IMR-90 (cell line): ENCODE data around the gene GSTA4. TPM values are rescaled to one million over a fixed set of nuclear protein-coding genes. Genes with fewer than 3 reads are reported as not detected.

Experiments used
- ATAC-seq: fragments of 200-7000 bp; cut with Tn5 transposase; 2 replicates; pipeline ENCODE4 v1.9.1; 2020; ENCODE audit warnings: low read depth, mild to moderate bottlenecking, moderate library complexity
- BruUV-seq: library from RNA; stranded (reverse); fragments of 400-500 nt; replicated peaks from 2 replicates; lab custom pipeline; 2021; lab: Mats Ljungman, UMichigan
- CTCF ChIA-PET: fragments of 300-600 bp; formaldehyde crosslinking; extraction: SDS; loops from one replicate; lab custom pipeline; 2021; ENCODE audit warnings: antibody characterized with exemption; lab: Yijun Ruan, JAX
- POLR2A ChIA-PET: fragments of 300-600 bp; sonication (Branson Sonifier 250); formaldehyde crosslinking; loops from one replicate; lab custom pipeline; 2022; ENCODE audit warnings: antibody characterized with exemption; ENCODE audit not compliant: unreplicated experiment; lab: Charles Lee
- DNase-seq: peaks from one replicate; pipeline ENCODE4 v3.0.0; 2013
- H2AFZ ChIP-seq: replicated peaks from 2 replicates; pipeline ENCODE3; 2013; ENCODE audit warnings: low read length, mild to moderate bottlenecking; ENCODE audit not compliant: poor library complexity
- H2AK5ac ChIP-seq: 2 replicates; pipeline ENCODE4 v1.6.1; 2013; ENCODE audit warnings: low read depth, low read length, inconsistent platforms
- H2AK9ac ChIP-seq: replicated peaks from 2 replicates; pipeline ENCODE3; 2013; ENCODE audit warnings: mild to moderate bottlenecking, low read depth, low read length, moderate library complexity; ENCODE audit not compliant: poor library complexity
- H2BK120ac ChIP-seq: 2 replicates; pipeline ENCODE4 v1.6.1; 2013; ENCODE audit warnings: low read depth, low read length, inconsistent platforms
- H2BK15ac ChIP-seq: 3 replicates; pipeline ENCODE4 v1.6.1; 2013; ENCODE audit warnings: low read depth, low read length, inconsistent platforms
- H2BK20ac ChIP-seq: 2 replicates; pipeline ENCODE4 v1.6.1; 2013; ENCODE audit warnings: low read depth, mild to moderate bottlenecking, inconsistent platforms, low read length, moderate library complexity
- H2BK5ac ChIP-seq: 2 replicates; pipeline ENCODE4 v1.6.1; 2013; ENCODE audit warnings: mild to moderate bottlenecking, low read depth, low read length, inconsistent platforms; ENCODE audit not compliant: poor library complexity, severe bottlenecking
- H3K14ac ChIP-seq: replicated peaks from 2 replicates; pipeline ENCODE4 v1.6.1; 2013; ENCODE audit warnings: low read depth, low read length, inconsistent platforms
- H3K18ac ChIP-seq: 2 replicates; pipeline ENCODE4 v1.6.1; 2013; ENCODE audit warnings: low read depth, low read length, control low read depth
- H3K23ac ChIP-seq: 2 replicates; pipeline ENCODE4 v1.6.1; 2013; ENCODE audit warnings: low read depth, low read length, inconsistent platforms
- H3K27ac ChIP-seq: 2 replicates; pipeline ENCODE4 v1.5.1; 2013; ENCODE audit warnings: mild to moderate bottlenecking, control low read depth, low read length; ENCODE audit not compliant: insufficient read depth
- H3K27me3 ChIP-seq: 2 replicates; pipeline ENCODE4 v1.6.1; 2013; ENCODE audit warnings: low read length; ENCODE audit not compliant: control insufficient read depth, insufficient read depth
- H3K36me3 ChIP-seq: 2 replicates; pipeline ENCODE4 v1.6.1; 2013; ENCODE audit warnings: low read length, mixed read lengths; ENCODE audit not compliant: control insufficient read depth, insufficient read depth
- H3K4ac ChIP-seq: 2 replicates; pipeline ENCODE4 v1.6.1; 2013; ENCODE audit warnings: low read depth, low read length, inconsistent platforms
- H3K4me1 ChIP-seq: 2 replicates; pipeline ENCODE4 v1.6.1; 2013; ENCODE audit warnings: low read length, mixed read lengths; ENCODE audit not compliant: control insufficient read depth, insufficient read depth
- H3K4me2 ChIP-seq: 2 replicates; pipeline ENCODE4 v1.6.1; 2013; ENCODE audit warnings: low read depth, mild to moderate bottlenecking, control low read depth, low read length, moderate library complexity
- H3K4me3 ChIP-seq: 2 replicates; pipeline ENCODE4 v1.5.1; 2013; ENCODE audit warnings: low read depth, mild to moderate bottlenecking, control low read depth, low read length, moderate library complexity; ENCODE audit not compliant: insufficient read depth
- H3K56ac ChIP-seq: 2 replicates; pipeline ENCODE4 v1.6.1; 2013; ENCODE audit warnings: low read length, inconsistent platforms; ENCODE audit not compliant: insufficient read depth; ENCODE audit errors: extremely low read depth
- H3K79me1 ChIP-seq, 2 experiments: 2 replicates each; pipeline ENCODE4 v1.6.1; 2013; ENCODE audit warnings: low read length in 2 of 2, inconsistent platforms in 1 of 2, low read depth in 1 of 2
- H3K9ac ChIP-seq: 2 replicates; pipeline ENCODE4 v1.6.1; 2013; ENCODE audit warnings: low read depth, low read length, control low read depth
- H3K9me1 ChIP-seq: 2 replicates; pipeline ENCODE4 v1.6.1; 2013; ENCODE audit warnings: low read length, inconsistent platforms; ENCODE audit not compliant: insufficient read depth
- H3K9me3 ChIP-seq: 2 replicates; pipeline ENCODE4 v1.6.1; 2013; ENCODE audit warnings: low read length; ENCODE audit not compliant: control insufficient read depth, insufficient read depth
- H4K20me1 ChIP-seq: 2 replicates; pipeline ENCODE4 v1.6.1; 2013; ENCODE audit warnings: low read length, inconsistent platforms; ENCODE audit not compliant: insufficient read depth
- H4K5ac ChIP-seq: 2 replicates; pipeline ENCODE4 v1.6.1; 2013; ENCODE audit warnings: mild to moderate bottlenecking, low read depth, low read length, control low read depth
- H4K8ac ChIP-seq, 2 experiments: 2 replicates each; pipeline ENCODE4 v1.6.1; 2013; ENCODE audit warnings: low read depth in 2 of 2, low read length in 2 of 2, control low read depth in 1 of 2, inconsistent platforms in 1 of 2
- H4K91ac ChIP-seq: 2 replicates; pipeline ENCODE4 v1.6.1; 2013; ENCODE audit warnings: low read depth, low read length, inconsistent platforms; ENCODE audit not compliant: insufficient read depth
- BHLHE40 ChIP-seq: fragments of 150-350 bp; IDR thresholded peaks from 2 replicates; pipeline ENCODE4 v1.6.1; 2016; ENCODE audit warnings: mild to moderate bottlenecking, low read depth, low read length
- ELK1 ChIP-seq: fragments of 150-350 bp; IDR thresholded peaks from 2 replicates; pipeline ENCODE4 v1.6.1; 2016; ENCODE audit warnings: low read depth, mild to moderate bottlenecking, low read length, moderate library complexity, borderline replicate concordance
- FOS ChIP-seq: fragments of 150-350 bp; IDR thresholded peaks from 2 replicates; pipeline ENCODE4 v1.6.1; 2016; ENCODE audit warnings: low read depth, low read length
- MAFK ChIP-seq: IDR thresholded peaks from 2 replicates; pipeline ENCODE4 v1.6.1; 2012; ENCODE audit warnings: low read depth, low read length, improper control_type of control experiment
- NFE2L2 ChIP-seq: fragments of 150-350 bp; IDR thresholded peaks from 2 replicates; pipeline ENCODE4 v1.6.1; 2016; ENCODE audit warnings: low read depth, mild to moderate bottlenecking, low read length
- RCOR1 ChIP-seq: IDR thresholded peaks from 2 replicates; pipeline ENCODE4 v1.6.1; 2012; ENCODE audit warnings: mild to moderate bottlenecking, low read length, improper control_type of control experiment; ENCODE audit not compliant: insufficient replicate concordance
- SMC3 ChIP-seq: fragments of 150-350 bp; IDR thresholded peaks from 2 replicates; pipeline ENCODE4 v1.6.1; 2016; ENCODE audit warnings: low read depth, mild to moderate bottlenecking, antibody characterized with exemption, low read length, moderate library complexity
- WGBS, 2 experiments: methylation state at CpG; one replicate each; pipeline versions ENCODE4 v1.1.5 to v1.1.7; 2013; ENCODE audit warnings: missing lambda C conversion rate in 2 of 2; ENCODE audit not compliant: insufficient read length in 1 of 2; ENCODE audit errors: extremely low coverage in 2 of 2; 5-methylcytosine and 5-hydroxymethylcytosine counted together
- dilution Hi-C: fragments of 300-500 bp; cut with HindIII; formaldehyde crosslinking; loops from one replicate; pipeline ENCODE4 v1.14.3; 2018; ENCODE audit warnings: low sequenced_read_pairs; ENCODE audit not compliant: unreplicated experiment
- in situ Hi-C: fragments of 300-500 bp; cut with MboI; formaldehyde crosslinking; loops from 3 replicates; pipeline ENCODE4 v1.14.3; 2019; ENCODE audit warnings: low sequenced_read_pairs, inconsistent platforms, mixed read lengths
- intact Hi-C: fragments of 100-400 bp; cut with micrococcal nuclease; formaldehyde crosslinking; loops from 2 replicates; pipeline ENCODE4 v1.10.0; 2022
- polyA plus RNA-seq, 3 experiments: library from polyadenylated mRNA; depleted of rRNA; stranded (reverse); fragments of >200 nt; gene quantifications; 2 replicates each; pipeline ENCODE4 v1.2.3, GENCODE V29; 2012; ENCODE audit warnings: low replicate concordance in 1 of 3
- total RNA-seq: library from RNA; depleted of rRNA; stranded (reverse); fragments of >200 nt; gene quantifications from 2 replicates; pipeline ENCODE4 v1.2.3, GENCODE V29; 2012
- TF ChIP-seq, protein P1 (sequence below): conservative IDR thresholded peaks from 2 replicates; pipeline ENCODE4 v1.5.1; 2012; ENCODE audit warnings: mild to moderate bottlenecking, low read depth, low read length, improper control_type of control experiment

Gene GSTA4
- total and polyA plus RNA-seq, 2 of the 4 experiments (the other 2 are of a cell fraction): 26.9 to 35.6 TPM

DNA sequence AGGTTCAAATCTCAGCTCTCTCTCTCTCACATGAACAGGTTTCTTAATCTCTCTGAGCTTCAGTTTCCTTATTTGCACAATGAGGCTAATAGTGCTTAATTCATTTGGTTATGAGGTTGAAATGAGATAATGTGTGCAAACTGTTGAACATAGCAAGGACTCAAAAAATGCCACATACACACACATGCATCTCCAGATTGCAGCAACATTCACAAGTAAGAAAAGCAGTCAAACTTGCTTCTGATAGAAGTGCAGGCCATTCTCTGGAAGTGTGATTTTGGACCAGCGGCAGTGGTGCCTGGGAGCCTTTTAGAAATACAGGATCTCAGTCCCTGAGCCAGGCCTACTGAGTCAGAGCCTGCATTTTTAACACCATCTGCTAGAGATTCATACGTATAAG lies 25.7 kb downstream of the GSTA4 start:
- no peak overlapping the region for H3K23ac ChIP-seq
- POLR2A ChIA-PET: no interaction called here
- H3K9ac ChIP-seq: no peak overlapping the region

More for the DNA sequence above, 25.7 kb downstream of the GSTA4 start:
- H2BK5ac ChIP-seq: no peak overlapping the region
- H2BK15ac ChIP-seq: no peak overlapping the region
- H4K20me1 ChIP-seq: no peaks in the 10 kb centered on the region
- H3K27me3 ChIP-seq: peaks cover 14% of the 10 kb centered on the region
- intact Hi-C loops: no loop called here
- no peaks in the 10 kb centered on the region for H3K79me1 ChIP-seq
- no peak overlapping the region for H2BK120ac ChIP-seq
- H3K4me2 ChIP-seq: no peak overlapping the region
- H3K4me1 ChIP-seq: no peaks in the 10 kb centered on the region
- WGBS, 2 experiments: 80% methylated on average over 1 of the region's 2 CpGs; no CpG with 5 or more reads in 1 of the 2 experiments
- no peak overlapping the region for H2BK20ac ChIP-seq
- no peak overlapping the region for H3K4ac ChIP-seq
- TF ChIP-seq BHLHE40 (no peak), SMC3 (no peak), ELK1 (no peak), RCOR1 (no peak), NFE2L2 (no peak), FOS (no peak), MAFK (no peak)
- TF ChIP-seq, protein P1, sequence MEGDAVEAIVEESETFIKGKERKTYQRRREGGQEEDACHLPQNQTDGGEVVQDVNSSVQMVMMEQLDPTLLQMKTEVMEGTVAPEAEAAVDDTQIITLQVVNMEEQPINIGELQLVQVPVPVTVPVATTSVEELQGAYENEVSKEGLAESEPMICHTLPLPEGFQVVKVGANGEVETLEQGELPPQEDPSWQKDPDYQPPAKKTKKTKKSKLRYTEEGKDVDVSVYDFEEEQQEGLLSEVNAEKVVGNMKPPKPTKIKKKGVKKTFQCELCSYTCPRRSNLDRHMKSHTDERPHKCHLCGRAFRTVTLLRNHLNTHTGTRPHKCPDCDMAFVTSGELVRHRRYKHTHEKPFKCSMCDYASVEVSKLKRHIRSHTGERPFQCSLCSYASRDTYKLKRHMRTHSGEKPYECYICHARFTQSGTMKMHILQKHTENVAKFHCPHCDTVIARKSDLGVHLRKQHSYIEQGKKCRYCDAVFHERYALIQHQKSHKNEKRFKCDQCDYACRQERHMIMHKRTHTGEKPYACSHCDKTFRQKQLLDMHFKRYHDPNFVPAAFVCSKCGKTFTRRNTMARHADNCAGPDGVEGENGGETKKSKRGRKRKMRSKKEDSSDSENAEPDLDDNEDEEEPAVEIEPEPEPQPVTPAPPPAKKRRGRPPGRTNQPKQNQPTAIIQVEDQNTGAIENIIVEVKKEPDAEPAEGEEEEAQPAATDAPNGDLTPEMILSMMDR: no peak
- H2AFZ ChIP-seq: no peak overlapping the region
- H4K91ac ChIP-seq: no peak overlapping the region
- no peak overlapping the region for H3K18ac ChIP-seq
- no peak overlapping the region for H3K56ac ChIP-seq
- no peaks in the 10 kb centered on the region for H3K9me1 ChIP-seq
- BruUV-seq: no TSS peak
- no peak overlapping the region for H2AK9ac ChIP-seq
- no peaks in the 10 kb centered on the region for H3K36me3 ChIP-seq
- H4K8ac ChIP-seq: no peak overlapping the region
- ATAC-seq (no peak), DNase-seq (no peak)
- H2AK5ac ChIP-seq: no peak overlapping the region
- H3K4me3 ChIP-seq: no peak overlapping the region
- CTCF ChIA-PET: no interaction called here
- no peak overlapping the region for H4K5ac ChIP-seq
- H3K9me3 ChIP-seq: no peaks in the 10 kb centered on the region
- in situ Hi-C loops: no loop called here
- no peak overlapping the region for H3K27ac ChIP-seq
- dilution Hi-C loops: no loop called here
- no peak overlapping the region for H3K14ac ChIP-seq
